Measurements from ENCODE around the gene CASP3.

DNA sequence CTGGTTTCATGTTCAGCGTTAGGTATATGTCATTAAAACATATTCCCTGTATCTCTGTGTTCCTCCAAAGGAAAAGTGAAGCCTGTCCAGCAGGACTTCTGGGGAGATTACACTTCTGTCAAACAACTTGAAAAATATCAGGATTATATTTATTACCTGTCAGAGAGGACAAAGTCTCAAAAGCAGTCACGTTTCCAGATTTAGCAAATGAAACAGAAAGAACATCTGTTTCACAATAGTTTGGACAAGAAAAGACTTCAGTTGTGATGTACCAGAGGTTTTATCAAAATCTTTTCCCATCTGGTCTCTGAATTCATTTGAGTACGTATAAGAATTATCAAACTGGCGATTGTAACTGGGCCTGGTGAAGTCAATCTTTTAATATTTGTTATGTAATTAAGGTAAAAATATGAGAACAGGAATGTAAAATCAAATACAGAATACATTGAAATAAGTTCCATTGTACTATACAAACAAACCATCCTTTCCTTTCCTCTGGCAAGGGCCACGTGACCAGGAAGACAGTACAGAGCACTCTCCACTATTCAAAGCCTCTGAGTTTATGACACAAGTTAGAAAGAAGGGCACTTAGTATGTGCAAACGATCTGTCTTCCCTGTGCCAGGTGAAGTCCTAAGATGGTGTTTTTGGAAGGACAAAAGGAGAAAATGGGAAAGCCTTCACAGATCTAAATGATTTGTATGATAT, 3.2 kb downstream of the CASP3 start:
- TF ChIP-seq, protein P1, sequence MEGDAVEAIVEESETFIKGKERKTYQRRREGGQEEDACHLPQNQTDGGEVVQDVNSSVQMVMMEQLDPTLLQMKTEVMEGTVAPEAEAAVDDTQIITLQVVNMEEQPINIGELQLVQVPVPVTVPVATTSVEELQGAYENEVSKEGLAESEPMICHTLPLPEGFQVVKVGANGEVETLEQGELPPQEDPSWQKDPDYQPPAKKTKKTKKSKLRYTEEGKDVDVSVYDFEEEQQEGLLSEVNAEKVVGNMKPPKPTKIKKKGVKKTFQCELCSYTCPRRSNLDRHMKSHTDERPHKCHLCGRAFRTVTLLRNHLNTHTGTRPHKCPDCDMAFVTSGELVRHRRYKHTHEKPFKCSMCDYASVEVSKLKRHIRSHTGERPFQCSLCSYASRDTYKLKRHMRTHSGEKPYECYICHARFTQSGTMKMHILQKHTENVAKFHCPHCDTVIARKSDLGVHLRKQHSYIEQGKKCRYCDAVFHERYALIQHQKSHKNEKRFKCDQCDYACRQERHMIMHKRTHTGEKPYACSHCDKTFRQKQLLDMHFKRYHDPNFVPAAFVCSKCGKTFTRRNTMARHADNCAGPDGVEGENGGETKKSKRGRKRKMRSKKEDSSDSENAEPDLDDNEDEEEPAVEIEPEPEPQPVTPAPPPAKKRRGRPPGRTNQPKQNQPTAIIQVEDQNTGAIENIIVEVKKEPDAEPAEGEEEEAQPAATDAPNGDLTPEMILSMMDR (IDR thresholded peaks at IDR 0.05): no peak
- TF ChIP-seq POLR2A (IDR thresholded peaks at IDR 0.05): no peak

Measured in Peyer's patch (tissue), 4 donors.